GM23338 (cell line): ENCODE measurements around the gene RHOV. TPM values are rescaled to one million over a fixed set of nuclear protein-coding genes. Genes with fewer than 3 reads are reported as not detected.

Source experiments
- ATAC-seq: fragments of 200-7000 bp; cut with Tn5 transposase; 3 replicates; pipeline ENCODE4 v1.9.1; 2020
- DNase-seq: peaks from one replicate; pipeline ENCODE4 v3.0.0-alpha.2; 2015; ENCODE audit warnings: low spot score
- H2AFZ ChIP-seq: fragments of 200-600 bp; sonication (generic); 2 replicates; pipeline ENCODE4 v1.8.0; 2016; ENCODE audit warnings: antibody characterized with exemption, mild to moderate bottlenecking, moderate library complexity
- H3F3A ChIP-seq: fragments of 200-600 bp; sonication (generic); replicated peaks from 2 replicates; pipeline ENCODE4 v1.8.0; 2017; ENCODE audit warnings: antibody characterized with exemption, mixed run types, low read depth
- H3K27ac ChIP-seq: fragments of 200-600 bp; sonication (generic); 2 replicates; pipeline ENCODE4 v1.6.1; 2016; ENCODE audit warnings: low read depth
- H3K27me3 ChIP-seq: fragments of 200-600 bp; sonication (generic); 2 replicates; pipeline ENCODE4 v1.8.0; 2016; ENCODE audit warnings: mild to moderate bottlenecking, mixed run types, moderate library complexity; ENCODE audit not compliant: insufficient read depth
- H3K36me3 ChIP-seq: fragments of 200-600 bp; sonication (generic); 2 replicates; pipeline ENCODE4 v1.8.0; 2016; ENCODE audit warnings: mild to moderate bottlenecking; ENCODE audit not compliant: insufficient read depth
- H3K4me1 ChIP-seq: fragments of 200-600 bp; sonication (generic); 2 replicates; pipeline ENCODE4 v1.8.0; 2016; ENCODE audit warnings: mild to moderate bottlenecking, moderate library complexity; ENCODE audit not compliant: insufficient read depth
- H3K4me2 ChIP-seq: fragments of 200-600 bp; sonication (generic); 2 replicates; pipeline ENCODE4 v1.7.1; 2017; ENCODE audit warnings: mixed run types
- H3K4me3 ChIP-seq: fragments of 200-600 bp; sonication (generic); 2 replicates; pipeline ENCODE4 v1.6.1; 2016; ENCODE audit warnings: mixed run types
- H3K79me2 ChIP-seq: fragments of 200-600 bp; sonication (generic); replicated peaks from 2 replicates; pipeline ENCODE4 v1.8.0; 2017; ENCODE audit warnings: mild to moderate bottlenecking; ENCODE audit not compliant: insufficient read depth
- H3K9me2 ChIP-seq: fragments of 200-600 bp; sonication (generic); 2 replicates; pipeline ENCODE4 v1.8.0; 2017; ENCODE audit not compliant: insufficient read depth
- H4K20me1 ChIP-seq: fragments of 200-600 bp; sonication (generic); replicated peaks from 2 replicates; pipeline ENCODE4 v1.8.0; 2017; ENCODE audit warnings: mild to moderate bottlenecking; ENCODE audit not compliant: insufficient read depth
- H3K27ac Mint-ChIP-seq: 2 replicates; pipeline ENCODE4 v1.8.0; 2020; ENCODE audit warnings: inconsistent platforms, mild to moderate bottlenecking, moderate library complexity, mixed read lengths
- H3K27me3 Mint-ChIP-seq: 3 replicates; pipeline ENCODE4 v1.8.0; 2022; ENCODE audit warnings: low read depth, mild to moderate bottlenecking, moderate library complexity, mixed read lengths, inconsistent platforms; ENCODE audit not compliant: insufficient read depth, poor library complexity
- H3K36me3 Mint-ChIP-seq: 3 replicates; pipeline ENCODE4 v1.8.0; 2021; ENCODE audit warnings: low read depth, mild to moderate bottlenecking, inconsistent platforms, moderate library complexity, mixed read lengths
- H3K4me1 Mint-ChIP-seq: 3 replicates; pipeline ENCODE4 v1.8.0; 2020; ENCODE audit warnings: mild to moderate bottlenecking, inconsistent platforms, mixed read lengths
- H3K4me3 Mint-ChIP-seq: 3 replicates; pipeline ENCODE4 v1.8.0; 2021; ENCODE audit warnings: moderate library complexity, mild to moderate bottlenecking, inconsistent platforms, mixed read lengths
- H3K9me3 Mint-ChIP-seq: 3 replicates; pipeline ENCODE4 v1.8.0; 2020; ENCODE audit warnings: moderate library complexity, mild to moderate bottlenecking, inconsistent platforms, mixed read lengths
- CREB1 ChIP-seq: fragments of 250-450 bp; sonication (Bioruptor Pico); IDR thresholded peaks from 2 replicates; pipeline ENCODE4 v1.5.0; 2020; ENCODE audit warnings: low read depth, mild to moderate bottlenecking, moderate library complexity
- CTCF ChIP-seq, 2 experiments: fragments of 200-600 bp in 1 of 2; sonication (generic) in 1 of 2; conservative IDR thresholded peaks; 2 replicates each; pipeline versions ENCODE4 v1.5.1 to v1.6.1; 2016 to 2017; ENCODE audit warnings: antibody characterized with exemption in 2 of 2, low read depth in 2 of 2, mild to moderate bottlenecking in 2 of 2, moderate library complexity in 1 of 2
- ETS1 ChIP-seq: IDR thresholded peaks from 2 replicates; pipeline ENCODE4 v1.6.1; 2016; ENCODE audit warnings: antibody characterized with exemption
- EZH2 ChIP-seq: fragments of 200-600 bp; sonication (generic); IDR thresholded peaks from one replicate; pipeline ENCODE4 v1.8.0; 2017; ENCODE audit warnings: antibody characterized with exemption, mild to moderate bottlenecking, low read depth; ENCODE audit not compliant: unreplicated experiment
- EZH2phosphoT487 ChIP-seq: fragments of 200-600 bp; sonication (generic); IDR thresholded peaks from one replicate; pipeline ENCODE4 v1.8.1; 2018; ENCODE audit warnings: antibody characterized with exemption; ENCODE audit not compliant: unreplicated experiment
- JUNB ChIP-seq: IDR thresholded peaks from one replicate; pipeline ENCODE4 v1.6.1; 2016; ENCODE audit warnings: antibody characterized with exemption; ENCODE audit not compliant: unreplicated experiment
- NANOG ChIP-seq: IDR thresholded peaks from 2 replicates; pipeline ENCODE4 v1.6.1; 2016; ENCODE audit warnings: antibody characterized with exemption, borderline replicate concordance
- POLR2AphosphoS5 ChIP-seq: IDR thresholded peaks from 2 replicates; pipeline ENCODE4 v1.6.1; 2016; ENCODE audit warnings: antibody characterized with exemption, low read depth
- REST ChIP-seq: IDR thresholded peaks from one replicate; pipeline ENCODE4 v1.6.1; 2018; ENCODE audit warnings: antibody characterized with exemption; ENCODE audit not compliant: unreplicated experiment
- STAT1 ChIP-seq: IDR thresholded peaks from one replicate; pipeline ENCODE4 v1.6.1; 2016; ENCODE audit warnings: antibody characterized with exemption; ENCODE audit not compliant: unreplicated experiment
- ZNF114 ChIP-seq: fragments of 250-450 bp; sonication (Bioruptor Pico); IDR thresholded peaks from 2 replicates; pipeline ENCODE4 v1.5.0; 2020; ENCODE audit warnings: mild to moderate bottlenecking, moderate library complexity
- ZNF331 ChIP-seq: fragments of 250-450 bp; sonication (Bioruptor Pico); IDR thresholded peaks from 2 replicates; pipeline ENCODE4 v1.5.0; 2020; ENCODE audit warnings: low read depth, mild to moderate bottlenecking, moderate library complexity
- ZNF462 ChIP-seq: fragments of 250-450 bp; sonication (Bioruptor Pico); IDR thresholded peaks from 2 replicates; pipeline ENCODE4 v1.5.0; 2020; ENCODE audit warnings: mild to moderate bottlenecking, moderate library complexity
- polyA plus RNA-seq: library from polyadenylated mRNA; unstranded; fragments of >200 nt; fragmentation: Nextera tagmentation; extraction: Ambion mirVana; gene quantifications from 2 replicates; pipeline ENCODE4 v1.2.1, GENCODE V29; 2016
- total RNA-seq: library from RNA; depleted of rRNA; stranded (reverse); fragments of >200 nt; shearing (Covaris generic); gene quantifications from 2 replicates; pipeline ENCODE4 v1.2.3, GENCODE V29; 2014

The RHOV gene
- total and polyA plus RNA-seq, 2 experiments from 2014 or later = 4.4 to 4.7 TPM

GRCh38 chr15:40826423-40827075 is 47.5 kb downstream of the RHOV start:
- H3K4me3 Mint-ChIP-seq = no peak overlapping the region
- Histone ChIP-seq H3K27ac (no peak overlapping the region), H3F3A (no peaks in the 10 kb centered on the region), H4K20me1 (no peaks in the 10 kb centered on the region), H3K4me2 (no peak overlapping the region), H3K79me2 (no peaks in the 10 kb centered on the region), H3K36me3 (no peaks in the 10 kb centered on the region), H3K9me2 (no peaks in the 10 kb centered on the region), H3K4me1 (no peaks in the 10 kb centered on the region), H2AFZ (no peak overlapping the region), H3K27me3 (no peaks in the 10 kb centered on the region), H3K4me3 (no peak overlapping the region)
- H3K27ac Mint-ChIP-seq = no peak overlapping the region
- peaks cover 6% of the 10 kb centered on the region; the same call in 2 of the 3 replicates for H3K4me1 Mint-ChIP-seq
- TF ChIP-seq STAT1 (no peak), NANOG (no peak), POLR2AphosphoS5 (no peak), ZNF114 (CRISPR knock-in tag) (no peak), ZNF331 (CRISPR knock-in tag) (no peak), JUNB (no peak), CREB1 (CRISPR knock-in tag) (no peak), EZH2 (no peak), ZNF462 (no peak), REST (no peak), CTCF (conservative IDR thresholded peaks at IDR 0.05; ENCODE audit: low read depth in 2 of 2) (no peak), ETS1 (no peak), EZH2phosphoT487 (no peak)
- no peaks in the 10 kb centered on the region for H3K36me3 Mint-ChIP-seq
- H3K9me3 Mint-ChIP-seq = no peaks in the 10 kb centered on the region
- DNase-seq = no peak
- no peak for ATAC-seq
- H3K27me3 Mint-ChIP-seq = peaks cover 4% of the 10 kb centered on the region
